Activated CD8-positive, alpha-beta memory T cell treated with anti-CD3 and anti-CD28 coated beads, Interleukin-2, amount 50 U/mL, for 1 hour (primary cell): ENCODE results near the gene MICU2.

Experiments used
- DNase-seq: peaks from one replicate; pipeline ENCODE4 v3.0.0-alpha.2; 2020; ENCODE audit errors: extremely low read depth

MICU2 gene

GRCh38 chr13:21544515-21544914 lies 59.5 kb downstream of the MICU2 start:
- no peak for DNase-seq

- DNase-seq: no peak
Measured at GRCh38 chr13:21542563-21542962, 61.4 kb downstream of the MICU2 start.

- DNase-seq: no peak
Measured at GRCh38 chr13:21541980-21542379, 62.0 kb downstream of the MICU2 start.

- DNase-seq: no peak
Measured at GRCh38 chr13:21541271-21541670, 62.7 kb downstream of the MICU2 start.

GRCh38 chr13:21539687-21540086 lies 64.3 kb downstream of the MICU2 start:
- DNase-seq: no peak

GRCh38 chr13:21538753-21539152 lies 65.2 kb downstream of the MICU2 start:
- no peak for DNase-seq

- no peak for DNase-seq
Measured at GRCh38 chr13:21538280-21538679, 65.7 kb downstream of the MICU2 start.

- no peak for DNase-seq
Measured at GRCh38 chr13:21537105-21537504, 66.9 kb downstream of the MICU2 start.

- DNase-seq: no peak
Measured at GRCh38 chr13:21534760-21535159, 69.2 kb downstream of the MICU2 start.

GRCh38 chr13:21531455-21531854 lies 72.5 kb downstream of the MICU2 start:
- no peak for DNase-seq

- no peak for DNase-seq
Measured at GRCh38 chr13:21530656-21531055, 73.3 kb downstream of the MICU2 start.

GRCh38 chr13:21529146-21529893 lies 74.7 kb downstream of the MICU2 start:
- no peak for DNase-seq

- DNase-seq: no peak
Measured at GRCh38 chr13:21528616-21529015, 75.4 kb downstream of the MICU2 start.

GRCh38 chr13:21526707-21527540 lies 77.0 kb downstream of the MICU2 start:
- DNase-seq: no peak

GRCh38 chr13:21522847-21523246 lies 81.1 kb downstream of the MICU2 start:
- DNase-seq: no peak

- no peak for DNase-seq
Measured at GRCh38 chr13:21522130-21522529, 81.8 kb downstream of the MICU2 start.

- no peak for DNase-seq
Measured at GRCh38 chr13:21518617-21519144, 85.3 kb downstream of the MICU2 start.

- DNase-seq: no peak
Measured at GRCh38 chr13:21517576-21517975, 86.4 kb downstream of the MICU2 start.

GRCh38 chr13:21516805-21517204 lies 87.2 kb downstream of the MICU2 start:
- DNase-seq: no peak

- no peak for DNase-seq
Measured at GRCh38 chr13:21511849-21512248, 92.1 kb downstream of the MICU2 start.

GRCh38 chr13:21504379-21504778 lies 99.6 kb downstream of the MICU2 start:
- DNase-seq: no peak

GRCh38 chr13:21501686-21502085 lies 102.3 kb downstream of the MICU2 start:
- DNase-seq: no peak

GRCh38 chr13:21486322-21486721 lies 117.6 kb downstream of the MICU2 start:
- DNase-seq: no peak
